DOHH2 (cell line): ENCODE data around the gene PPP1R36.

ENCODE experiments used
- H3F3A ChIP-seq: fragments of 200-600 bp; sonication (generic), shearing (Covaris generic); 2 replicates; pipeline ENCODE4 v1.6.0; 2016; ENCODE audit warnings: antibody characterized with exemption, mild to moderate bottlenecking; ENCODE audit not compliant: control insufficient read depth, insufficient read depth
- H3K27ac ChIP-seq: fragments of 200-600 bp; sonication (generic); 2 replicates; pipeline ENCODE4 v1.5.1; 2014; ENCODE audit warnings: low read depth, mild to moderate bottlenecking, low read length, moderate library complexity
- H3K27me3 ChIP-seq: fragments of 200-600 bp; sonication (generic); 2 replicates; pipeline ENCODE4 v1.6.1; 2014; ENCODE audit warnings: mild to moderate bottlenecking, low read length, mixed read lengths; ENCODE audit not compliant: control insufficient read depth
- H3K36me3 ChIP-seq: fragments of 200-600 bp; sonication (generic); 2 replicates; pipeline ENCODE4 v1.6.1; 2014; ENCODE audit warnings: mild to moderate bottlenecking, low read length, moderate library complexity, mixed read lengths; ENCODE audit not compliant: control insufficient read depth
- H3K4me1 ChIP-seq: fragments of 200-600 bp; sonication (generic); 2 replicates; pipeline ENCODE4 v1.6.1; 2014; ENCODE audit warnings: mild to moderate bottlenecking, low read length, mixed read lengths; ENCODE audit not compliant: control insufficient read depth
- H3K4me2 ChIP-seq: fragments of 200-600 bp; sonication (generic); 2 replicates; pipeline ENCODE4 v1.6.0; 2014; ENCODE audit warnings: mild to moderate bottlenecking, low read length, moderate library complexity
- H3K4me3 ChIP-seq: fragments of 200-600 bp; sonication (generic); 2 replicates; pipeline ENCODE4 v1.5.1; 2014; ENCODE audit warnings: mild to moderate bottlenecking, low read length, mixed read lengths
- H3K79me2 ChIP-seq: fragments of 200-600 bp; sonication (generic); 2 replicates; pipeline ENCODE4 v1.6.1; 2014; ENCODE audit warnings: mild to moderate bottlenecking, low read length, mixed read lengths; ENCODE audit not compliant: control insufficient read depth
- H3K9me2 ChIP-seq: fragments of 200-600 bp; sonication (generic); replicated peaks from 2 replicates; pipeline ENCODE4 v1.6.1; 2014; ENCODE audit warnings: mild to moderate bottlenecking, low read length, mixed read lengths; ENCODE audit not compliant: control insufficient read depth
- H3K9me3 ChIP-seq: fragments of 200-600 bp; sonication (generic); 2 replicates; pipeline ENCODE4 v1.6.1; 2014; ENCODE audit warnings: antibody characterized with exemption, low read length, mixed read lengths; ENCODE audit not compliant: control insufficient read depth, insufficient read depth
- H4K20me1 ChIP-seq: fragments of 200-600 bp; sonication (generic); 2 replicates; pipeline ENCODE4 v1.6.0; 2014; ENCODE audit warnings: low read depth, mild to moderate bottlenecking, antibody characterized with exemption, low read length, moderate library complexity; ENCODE audit not compliant: control insufficient read depth, insufficient read depth
- EZH2phosphoT487 ChIP-seq: fragments of 200-600 bp; sonication (generic); IDR thresholded peaks from 2 replicates; pipeline ENCODE4 v1.6.1; 2017; ENCODE audit warnings: borderline replicate concordance, mild to moderate bottlenecking, antibody characterized with exemption, low read length, moderate library complexity, mixed read lengths
- TF ChIP-seq, protein P1 (sequence below): fragments of 200-600 bp; sonication (generic); IDR thresholded peaks from one replicate; pipeline ENCODE4 v1.5.1; 2014; ENCODE audit warnings: antibody characterized with exemption, mild to moderate bottlenecking, low read depth, low read length; ENCODE audit not compliant: poor library complexity, severe bottlenecking

PPP1R36 gene

DNA sequence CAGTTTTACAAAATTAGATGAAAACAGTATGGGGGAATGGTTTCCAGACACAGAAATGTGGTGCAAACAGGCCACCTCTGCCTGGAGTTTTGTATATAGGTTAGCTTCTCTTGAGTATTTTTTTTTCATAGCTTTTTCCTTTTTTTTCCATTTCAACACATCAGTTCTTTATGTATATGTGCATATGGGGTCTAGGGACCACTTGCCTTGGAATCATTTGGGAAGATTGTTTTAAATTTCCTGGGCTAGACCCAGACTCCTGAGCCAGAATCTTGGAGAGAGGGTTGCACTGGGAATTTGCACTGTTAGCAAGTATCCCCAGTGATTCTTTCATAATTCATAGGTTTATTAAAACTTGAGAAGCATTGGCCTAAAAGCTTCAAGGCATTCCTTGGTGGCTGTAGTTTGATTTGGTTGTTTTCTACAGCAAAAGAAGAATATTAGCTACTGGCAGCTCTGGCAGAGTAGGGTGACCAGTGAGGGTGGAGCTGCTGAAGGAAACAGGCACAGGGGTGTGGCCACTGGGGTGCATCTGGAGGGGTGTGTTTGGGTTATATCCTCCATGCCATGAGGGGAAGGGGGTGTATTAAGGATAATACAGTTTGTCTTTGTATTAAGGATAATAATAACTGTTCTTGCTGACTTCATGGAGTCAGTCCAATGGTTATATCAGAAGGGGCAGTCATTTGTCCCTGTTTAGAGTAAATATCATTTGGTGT lies 22.8 kb downstream of the PPP1R36 start:
- Histone ChIP-seq H3K4me1 (no peaks in the 10 kb centered on the region), H3K36me3 (no peaks in the 10 kb centered on the region), H3K4me2 (no peak overlapping the region), H3K27ac (no peak overlapping the region), H4K20me1 (no peaks in the 10 kb centered on the region), H3K9me3 (no peaks in the 10 kb centered on the region), H3F3A (no peaks in the 10 kb centered on the region), H3K79me2 (no peaks in the 10 kb centered on the region), H3K9me2 (no peaks in the 10 kb centered on the region), H3K27me3 (0 out of 2 replicates have a peak, but pooled peaks cover 5% of the 10 kb centered on the region), H3K4me3 (no peak overlapping the region)
- TF ChIP-seq EZH2phosphoT487, result no peak
- TF ChIP-seq, protein P1, sequence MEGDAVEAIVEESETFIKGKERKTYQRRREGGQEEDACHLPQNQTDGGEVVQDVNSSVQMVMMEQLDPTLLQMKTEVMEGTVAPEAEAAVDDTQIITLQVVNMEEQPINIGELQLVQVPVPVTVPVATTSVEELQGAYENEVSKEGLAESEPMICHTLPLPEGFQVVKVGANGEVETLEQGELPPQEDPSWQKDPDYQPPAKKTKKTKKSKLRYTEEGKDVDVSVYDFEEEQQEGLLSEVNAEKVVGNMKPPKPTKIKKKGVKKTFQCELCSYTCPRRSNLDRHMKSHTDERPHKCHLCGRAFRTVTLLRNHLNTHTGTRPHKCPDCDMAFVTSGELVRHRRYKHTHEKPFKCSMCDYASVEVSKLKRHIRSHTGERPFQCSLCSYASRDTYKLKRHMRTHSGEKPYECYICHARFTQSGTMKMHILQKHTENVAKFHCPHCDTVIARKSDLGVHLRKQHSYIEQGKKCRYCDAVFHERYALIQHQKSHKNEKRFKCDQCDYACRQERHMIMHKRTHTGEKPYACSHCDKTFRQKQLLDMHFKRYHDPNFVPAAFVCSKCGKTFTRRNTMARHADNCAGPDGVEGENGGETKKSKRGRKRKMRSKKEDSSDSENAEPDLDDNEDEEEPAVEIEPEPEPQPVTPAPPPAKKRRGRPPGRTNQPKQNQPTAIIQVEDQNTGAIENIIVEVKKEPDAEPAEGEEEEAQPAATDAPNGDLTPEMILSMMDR, result no peak

DNA sequence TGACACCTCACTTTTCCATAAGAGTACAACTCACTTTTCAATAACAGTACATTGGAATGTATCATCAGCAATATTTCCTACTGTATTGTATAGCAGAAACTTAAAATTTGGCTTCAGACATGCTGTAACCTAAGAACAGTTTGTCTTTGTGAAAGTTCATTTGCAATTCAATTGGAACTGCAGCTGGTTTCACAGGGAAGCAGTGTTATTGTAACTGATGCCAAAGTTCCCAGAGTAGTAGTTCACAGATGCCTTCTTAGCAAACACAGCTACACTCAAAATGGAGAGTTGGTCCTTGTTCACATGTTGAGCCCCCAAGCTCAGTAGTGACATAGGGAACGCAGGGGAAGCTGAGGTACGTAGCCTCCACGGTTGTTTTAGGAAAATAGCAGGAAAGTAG lies 23.3 kb downstream of the PPP1R36 start:
- no peaks in the 10 kb centered on the region for H4K20me1 ChIP-seq
- H3K4me1 ChIP-seq, result no peaks in the 10 kb centered on the region
- H3K9me3 ChIP-seq, result no peaks in the 10 kb centered on the region
- H3K79me2 ChIP-seq, result no peaks in the 10 kb centered on the region
- H3K9me2 ChIP-seq, result no peaks in the 10 kb centered on the region
- no peak overlapping the region for H3K27ac ChIP-seq
- H3K27me3 ChIP-seq, result 0 out of 2 replicates have a peak, but pooled peaks cover 5% of the 10 kb centered on the region
- H3K4me3 ChIP-seq, result no peak overlapping the region
- H3K36me3 ChIP-seq, result no peaks in the 10 kb centered on the region
- H3K4me2 ChIP-seq, result no peak overlapping the region
- TF ChIP-seq, protein P1, result no peak
- TF ChIP-seq EZH2phosphoT487, result no peak
- H3F3A ChIP-seq, result no peaks in the 10 kb centered on the region

DNA sequence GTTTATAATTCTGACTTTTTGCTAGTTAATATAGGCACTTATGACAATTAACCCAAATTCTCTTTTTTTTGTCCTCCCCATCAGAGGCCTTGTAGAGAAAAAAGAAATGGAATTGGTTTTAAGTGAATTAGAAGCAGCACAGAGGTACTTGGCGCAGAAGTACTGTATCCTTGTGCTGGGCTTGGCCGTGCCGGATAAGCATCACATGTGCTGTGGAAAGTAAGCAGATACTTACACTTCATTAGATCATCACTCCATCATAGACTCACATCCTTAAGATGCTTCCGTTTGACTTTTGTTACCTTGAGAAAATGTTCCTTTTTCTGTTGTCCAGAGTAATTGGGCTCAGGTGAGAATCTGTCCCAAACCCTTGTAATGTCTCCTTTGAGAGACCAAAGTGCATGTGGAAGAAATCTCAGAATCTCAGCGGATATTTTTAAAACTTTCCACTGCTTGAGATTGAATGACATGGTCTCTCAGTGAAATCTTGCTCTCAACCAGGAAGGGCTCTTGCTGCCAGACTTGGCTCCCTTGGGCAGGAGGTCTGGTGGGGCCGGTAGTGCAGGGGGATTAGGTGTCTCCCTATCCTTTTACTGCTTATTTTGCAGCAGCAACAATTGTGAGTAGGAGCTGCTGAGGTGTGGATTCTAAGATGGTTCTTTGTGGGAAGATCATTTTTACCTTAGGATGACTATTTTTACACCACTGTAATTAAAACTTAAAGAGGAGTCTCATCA lies 24.8 kb downstream of the PPP1R36 start:
- Histone ChIP-seq H3K9me2 (no peaks in the 10 kb centered on the region), H3K79me2 (no peaks in the 10 kb centered on the region), H3K4me1 (no peaks in the 10 kb centered on the region), H4K20me1 (no peaks in the 10 kb centered on the region), H3K4me3 (no peak overlapping the region), H3K27ac (no peak overlapping the region), H3K27me3 (no peaks in the 10 kb centered on the region), H3K9me3 (no peaks in the 10 kb centered on the region), H3K4me2 (no peak overlapping the region), H3F3A (no peaks in the 10 kb centered on the region), H3K36me3 (no peaks in the 10 kb centered on the region)
- no peak for TF ChIP-seq EZH2phosphoT487
- TF ChIP-seq, protein P1, result no peak
